VCaP (cell line): Measurements from ENCODE around the gene HADHB.

ENCODE experiments used
- H3K27ac ChIP-seq: fragments of 450-650 bp; 2 replicates; pipeline ENCODE4 v1.5.1; 2017
- TF ChIP-seq, protein P1 (sequence below): fragments of 450-650 bp; conservative IDR thresholded peaks from 2 replicates; pipeline ENCODE4 v1.5.1; 2017; ENCODE audit warnings: mild to moderate bottlenecking, moderate library complexity

Gene HADHB

GRCh38 chr2:26333293-26333692 lies 88.6 kb downstream of the HADHB start:
- H3K27ac ChIP-seq, result no peak overlapping the region
- TF ChIP-seq, protein P1, sequence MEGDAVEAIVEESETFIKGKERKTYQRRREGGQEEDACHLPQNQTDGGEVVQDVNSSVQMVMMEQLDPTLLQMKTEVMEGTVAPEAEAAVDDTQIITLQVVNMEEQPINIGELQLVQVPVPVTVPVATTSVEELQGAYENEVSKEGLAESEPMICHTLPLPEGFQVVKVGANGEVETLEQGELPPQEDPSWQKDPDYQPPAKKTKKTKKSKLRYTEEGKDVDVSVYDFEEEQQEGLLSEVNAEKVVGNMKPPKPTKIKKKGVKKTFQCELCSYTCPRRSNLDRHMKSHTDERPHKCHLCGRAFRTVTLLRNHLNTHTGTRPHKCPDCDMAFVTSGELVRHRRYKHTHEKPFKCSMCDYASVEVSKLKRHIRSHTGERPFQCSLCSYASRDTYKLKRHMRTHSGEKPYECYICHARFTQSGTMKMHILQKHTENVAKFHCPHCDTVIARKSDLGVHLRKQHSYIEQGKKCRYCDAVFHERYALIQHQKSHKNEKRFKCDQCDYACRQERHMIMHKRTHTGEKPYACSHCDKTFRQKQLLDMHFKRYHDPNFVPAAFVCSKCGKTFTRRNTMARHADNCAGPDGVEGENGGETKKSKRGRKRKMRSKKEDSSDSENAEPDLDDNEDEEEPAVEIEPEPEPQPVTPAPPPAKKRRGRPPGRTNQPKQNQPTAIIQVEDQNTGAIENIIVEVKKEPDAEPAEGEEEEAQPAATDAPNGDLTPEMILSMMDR, result no peak

DNA sequence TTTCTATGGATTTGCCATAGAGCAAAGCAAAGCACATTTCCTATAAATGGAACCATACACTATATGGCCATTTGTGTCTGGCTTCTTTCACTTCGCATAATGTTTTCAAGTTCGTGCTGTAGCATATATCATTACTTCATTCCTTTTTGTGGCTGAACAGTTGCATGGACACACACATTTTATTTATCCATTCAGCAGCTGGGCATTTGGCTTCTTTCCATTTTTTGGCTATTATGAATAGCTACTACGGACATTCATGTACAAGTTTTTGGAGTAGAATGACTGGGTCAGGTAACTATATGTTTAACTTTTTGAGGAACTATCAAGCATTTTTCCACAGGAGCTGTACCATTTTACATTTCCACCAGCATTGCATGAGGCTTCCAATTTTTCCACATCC lies 90.5 kb downstream of the HADHB start:
- H3K27ac ChIP-seq, result no peak overlapping the region
- TF ChIP-seq, protein P1, result no peak

DNA sequence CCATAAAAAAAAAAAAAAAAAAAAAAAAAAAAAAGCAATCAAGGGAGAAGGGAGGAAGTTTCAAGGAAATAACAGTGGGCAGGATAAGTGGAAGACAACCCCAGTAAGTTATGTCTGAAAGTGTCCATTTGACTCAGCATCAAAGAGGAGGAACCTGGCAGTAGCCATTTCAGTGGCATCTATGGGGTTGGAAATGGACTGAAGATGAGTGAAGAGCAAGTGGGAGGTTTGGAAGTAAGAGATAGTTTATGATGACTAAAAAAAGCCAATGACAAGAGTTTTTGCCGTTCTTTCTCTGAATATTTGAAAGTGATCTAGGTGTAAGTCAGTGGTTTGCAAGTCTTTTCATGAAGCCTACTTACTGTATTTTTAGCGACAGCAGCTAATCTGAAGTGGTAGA lies 92.0 kb downstream of the HADHB start:
- no peak overlapping the region for H3K27ac ChIP-seq
- TF ChIP-seq, protein P1, result no peak

DNA sequence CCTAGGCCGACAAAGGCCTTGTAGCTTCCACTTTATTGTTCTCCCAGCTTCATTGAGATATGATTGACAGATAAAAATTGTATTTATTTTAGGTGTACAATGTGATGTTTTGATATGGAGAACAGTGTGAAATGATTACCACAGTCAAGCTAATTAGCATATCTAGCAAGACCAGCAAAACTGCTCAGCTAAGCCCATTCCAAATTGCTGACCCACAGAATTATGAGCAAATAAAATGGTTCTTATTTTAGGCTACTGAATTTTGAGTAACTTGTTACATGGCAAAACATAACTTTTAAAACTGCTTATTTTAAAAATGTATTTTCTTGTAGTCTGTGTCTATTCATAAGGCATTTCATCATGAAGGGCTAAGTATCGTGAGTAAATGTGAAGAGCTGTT lies 92.6 kb downstream of the HADHB start:
- TF ChIP-seq, protein P1, result no peak

More for the DNA sequence above, 92.6 kb downstream of the HADHB start:
- no peak overlapping the region for H3K27ac ChIP-seq
